HG03039 (cell line): ENCODE data around the gene GUF1.
"Not testable (repeated sequence)": the region's sequence is repeated elsewhere in the genome, so short reads cannot be mapped to it uniquely, and the experiment has no call there.

Source experiments
- ATAC-seq: cut with Tn5 transposase; IDR thresholded peaks from one replicate; pipeline ENCODE4 v1.9.1; 2021; ENCODE audit warnings: mild to moderate bottlenecking, moderate library complexity; ENCODE audit not compliant: unreplicated experiment

Gene GUF1

DNA sequence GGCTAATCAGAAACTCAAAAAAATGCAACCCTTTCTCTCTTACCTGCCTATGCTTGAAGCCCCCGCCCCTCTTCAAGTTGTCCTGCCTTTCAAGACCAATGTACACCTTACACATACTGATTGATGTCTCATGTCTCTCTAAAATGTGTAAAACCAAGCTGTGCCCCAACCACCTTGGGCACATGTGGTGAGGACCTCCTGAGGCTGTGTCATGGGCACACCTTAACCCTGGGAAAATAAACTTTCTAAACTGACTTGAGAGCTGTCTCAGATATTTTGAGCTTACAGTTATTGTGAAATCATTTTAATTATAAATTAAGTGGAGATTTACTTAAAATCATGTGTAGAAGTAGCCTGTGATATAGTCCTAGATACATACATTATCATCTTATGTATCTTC lies 22.2 kb downstream of the GUF1 start:
- no peak for ATAC-seq

GRCh38 chr4:44701037-44701436 lies 22.8 kb downstream of the GUF1 start:
- ATAC-seq = no peak

DNA sequence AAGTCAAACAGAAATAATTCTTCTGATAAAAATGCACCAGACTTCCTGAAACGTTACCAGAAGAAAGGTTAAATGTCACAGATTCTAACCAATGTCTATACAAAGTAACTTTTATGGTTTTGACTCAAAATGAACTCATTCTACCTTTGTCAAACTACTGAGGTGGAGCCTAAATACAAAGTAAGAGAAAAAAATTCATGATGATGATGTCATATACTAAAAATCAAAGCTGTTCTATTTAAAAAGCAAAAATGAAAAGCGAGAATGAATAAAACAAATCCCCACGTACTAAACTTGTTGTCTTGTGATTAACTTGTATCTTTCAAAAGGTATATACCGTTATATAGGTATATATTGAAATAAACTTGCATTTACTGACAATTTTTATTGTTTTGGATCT lies 26.5 kb downstream of the GUF1 start:
- no peak for ATAC-seq

GRCh38 chr4:44713125-44713524 lies 34.9 kb downstream of the GUF1 start:
- ATAC-seq = no peak

- ATAC-seq = no peak
Measured at GRCh38 chr4:44716597-44716996, 38.4 kb downstream of the GUF1 start.

DNA sequence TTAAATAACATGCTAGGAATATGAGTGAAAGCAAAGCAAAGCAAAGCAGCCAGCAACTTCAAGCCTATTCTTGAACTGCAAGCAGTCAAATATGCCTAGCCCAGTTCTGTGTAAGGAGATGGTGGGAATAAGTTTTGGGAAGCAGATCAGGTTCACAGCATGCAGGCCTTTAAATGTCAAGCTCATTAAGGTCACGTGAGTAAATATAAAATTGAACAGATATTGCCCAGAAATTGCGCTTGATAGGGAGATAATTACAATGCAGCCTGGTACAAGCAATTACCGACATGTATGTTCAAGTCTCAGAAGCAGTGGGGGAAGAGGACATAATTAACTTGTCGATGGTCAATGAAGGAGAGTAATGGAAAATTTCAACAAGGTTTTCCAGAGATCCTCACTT lies 42.2 kb downstream of the GUF1 start:
- ATAC-seq = no peak

- ATAC-seq = no peak
Measured at GRCh38 chr4:44722001-44722400, 43.8 kb downstream of the GUF1 start.

DNA sequence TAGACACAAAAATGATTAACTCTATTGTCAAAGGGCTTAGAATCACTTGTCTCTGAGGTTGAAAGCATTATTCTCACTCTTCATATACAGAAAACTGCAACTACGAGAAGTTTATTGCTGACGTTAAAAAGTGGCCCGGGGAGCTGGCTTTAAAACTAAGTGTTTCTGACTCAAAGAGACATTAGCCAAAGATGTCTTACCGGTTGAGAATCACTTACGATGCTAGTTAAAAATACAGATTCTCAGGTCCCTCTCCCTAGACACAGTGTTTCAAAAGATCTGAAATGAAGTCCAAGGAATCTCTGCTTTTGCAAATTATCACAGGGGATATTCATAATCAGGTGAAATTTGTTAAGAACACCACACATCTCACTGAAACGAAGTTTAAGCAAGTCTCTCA lies 46.9 kb downstream of the GUF1 start:
- no peak for ATAC-seq

- ATAC-seq = no peak
Measured at GRCh38 chr4:44725726-44726037, 47.5 kb downstream of the GUF1 start.

DNA sequence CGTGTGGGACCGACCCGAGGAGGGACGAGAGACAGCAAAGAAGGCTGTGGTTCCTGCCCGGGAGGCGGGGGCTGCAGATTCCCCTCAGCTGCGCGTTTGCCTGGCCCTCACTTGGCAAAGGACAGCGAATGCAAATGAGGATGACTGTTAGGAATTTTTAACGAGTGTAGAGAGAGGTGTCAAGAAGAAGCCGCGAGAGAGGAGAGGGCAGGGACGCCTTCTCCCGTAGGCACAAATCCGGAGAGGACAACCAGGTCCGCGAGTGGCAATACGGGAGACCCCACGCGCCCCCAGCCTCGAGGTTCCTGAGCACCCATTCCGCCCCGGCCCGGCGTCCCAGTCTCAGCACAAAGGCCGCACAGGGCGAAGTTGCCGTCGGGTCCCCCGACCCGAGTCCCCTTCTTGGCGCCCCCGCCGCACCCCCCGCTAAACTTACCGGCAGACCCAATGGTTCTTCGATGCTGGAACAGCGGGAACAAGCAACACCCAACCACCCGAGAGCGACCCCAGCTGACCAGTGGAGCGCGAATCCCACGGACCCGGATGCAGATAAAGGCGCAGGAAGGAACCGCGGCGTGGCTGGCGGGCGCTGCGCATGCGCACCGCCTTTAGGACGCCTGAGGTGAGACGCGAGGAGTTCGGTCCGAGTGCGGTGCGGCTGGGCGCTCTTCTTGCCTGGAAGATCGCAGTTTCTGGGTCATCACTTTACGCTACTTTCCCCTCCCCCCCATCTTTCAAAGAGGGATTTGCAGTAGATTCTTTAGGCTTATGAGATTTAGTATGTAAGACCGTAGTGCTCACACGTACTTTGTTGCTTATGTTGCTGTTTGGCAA lies 48.0 kb downstream of the GUF1 start, which contains the start of gene GNPDA2:
Gene GNPDA2 (minus strand): TSS at position 519 of the 834 bp plus-strand sequence. CDS start 4,349 bp downstream, outside the sequence.
- peak; percentile 93 for ATAC-seq

DNA sequence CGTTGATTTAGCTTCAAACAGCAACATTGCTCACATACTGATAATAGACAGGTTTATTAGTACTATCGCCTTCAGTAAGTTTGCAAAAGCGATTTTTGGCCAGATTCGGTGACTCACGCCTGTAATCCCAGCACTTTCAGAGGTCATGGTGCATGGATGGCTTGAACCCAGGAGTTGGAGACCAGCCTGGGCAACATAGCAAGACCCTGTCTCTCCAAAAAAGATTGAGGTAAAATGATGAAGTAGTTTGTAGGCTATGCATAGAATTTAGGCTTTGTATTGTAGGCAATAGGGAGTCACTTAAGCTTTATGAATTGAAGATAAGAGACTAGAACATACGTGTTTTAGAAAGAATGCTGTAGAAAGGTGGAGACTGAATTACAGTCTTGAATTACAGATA lies 49.3 kb downstream of the GUF1 start:
- ATAC-seq = no peak

GRCh38 chr4:44728694-44729093 lies 50.5 kb downstream of the GUF1 start:
- not testable (repeated sequence) for ATAC-seq

DNA sequence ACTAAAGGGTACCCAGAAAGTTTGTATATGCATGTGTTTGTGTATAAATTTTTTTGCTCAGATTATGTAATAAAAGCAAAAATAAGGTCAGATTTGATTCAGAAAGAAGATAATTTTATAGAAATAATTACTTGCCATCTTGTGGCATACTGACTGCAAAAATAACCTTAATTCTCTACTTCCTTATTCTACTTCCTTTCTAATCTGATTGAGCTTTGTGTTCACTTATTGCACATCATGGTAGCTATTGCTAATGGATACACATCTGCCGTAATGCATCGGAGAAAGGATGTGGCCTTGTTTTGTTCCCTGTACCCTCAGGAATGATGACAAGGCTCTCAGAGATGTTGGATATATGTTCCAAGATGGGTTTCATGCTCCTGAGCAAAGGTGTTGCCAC lies 58.7 kb downstream of the GUF1 start:
- no peak for ATAC-seq

DNA sequence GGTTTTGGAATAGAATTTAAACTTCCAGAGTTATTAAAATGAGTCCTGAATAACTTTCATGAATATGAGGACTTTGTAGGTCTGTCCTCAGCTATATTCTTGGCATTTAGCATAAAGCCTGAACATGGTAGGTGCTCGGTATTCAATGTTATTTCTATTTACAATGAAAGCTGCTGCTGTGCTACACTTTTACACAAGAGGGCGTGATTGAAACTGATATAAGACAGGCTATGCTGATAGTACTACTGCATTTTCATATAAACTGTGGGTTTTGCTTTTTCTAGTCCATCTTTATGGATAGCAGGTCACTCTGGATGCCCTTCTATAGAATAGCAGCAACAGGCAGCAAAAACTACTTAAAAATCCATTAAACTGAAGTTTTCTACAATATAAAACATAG lies 60.4 kb downstream of the GUF1 start:
- no peak for ATAC-seq

- no peak for ATAC-seq
Measured at GRCh38 chr4:44740201-44740600, 62.0 kb downstream of the GUF1 start.
